ENCODE data around the gene BCL2.
"Not testable (repeated sequence)": the region's sequence is repeated elsewhere in the genome, so short reads cannot be mapped to it uniquely, and the experiment has no call there.

The BCL2 gene

GRCh38 chr18:63319383-63320122, at the start of gene BCL2:
Gene BCL2 (minus strand): TSS chr18:63319769.
- peak; percentile 18 for DNase-seq

GRCh38 chr18:63368611-63369010, 49.0 kb upstream of the BCL2 start:
- no peak for DNase-seq

GRCh38 chr18:63367053-63367953, 47.7 kb upstream of the BCL2 start, which contains the start of gene KDSR:
Gene KDSR (minus strand): TSS chr18:63367206. CDS start chr18:63367118, 88 bp downstream.
- DNase-seq = peak; percentile 99

GRCh38 chr18:63366213-63367052, 46.9 kb upstream of the BCL2 start:
- DNase-seq = peak; percentile 83

GRCh38 chr18:63365876-63366212, 46.3 kb upstream of the BCL2 start:
- no peak for DNase-seq

- no peak for DNase-seq
Observed at GRCh38 chr18:63363951-63364350, 44.4 kb upstream of the BCL2 start.

- not testable (repeated sequence) for DNase-seq
Observed at GRCh38 chr18:63363420-63363819, 43.9 kb upstream of the BCL2 start.

GRCh38 chr18:63356272-63356896, 36.8 kb upstream of the BCL2 start:
- DNase-seq = no peak

- no peak for DNase-seq
Observed at GRCh38 chr18:63350230-63350629, 30.7 kb upstream of the BCL2 start.

GRCh38 chr18:63348508-63349136, 29.1 kb upstream of the BCL2 start:
- no peak for DNase-seq

- no peak for DNase-seq
Observed at GRCh38 chr18:63346480-63347183, 27.1 kb upstream of the BCL2 start.

GRCh38 chr18:63346031-63346430, 26.5 kb upstream of the BCL2 start:
- DNase-seq = no peak

- no peak for DNase-seq
Observed at GRCh38 chr18:63344918-63345317, 25.3 kb upstream of the BCL2 start.

- no peak for DNase-seq
Observed at GRCh38 chr18:63344263-63344662, 24.7 kb upstream of the BCL2 start.

- DNase-seq = peak; percentile 42
Observed at GRCh38 chr18:63342206-63342605, 22.6 kb upstream of the BCL2 start.

GRCh38 chr18:63339920-63340484, 20.4 kb upstream of the BCL2 start:
- peak; percentile 49 for DNase-seq

- peak; percentile 94 for DNase-seq
Observed at GRCh38 chr18:63336366-63337099, 17.0 kb upstream of the BCL2 start.

GRCh38 chr18:63331105-63331504, 11.5 kb upstream of the BCL2 start:
- DNase-seq = no peak

- no peak for DNase-seq
Observed at GRCh38 chr18:63329431-63330145, 10.0 kb upstream of the BCL2 start.

GRCh38 chr18:63326011-63326410, 6.4 kb upstream of the BCL2 start:
- DNase-seq = no peak

Data from fibroblast of skin of right biceps (primary cell).